Measurements from ENCODE around the gene DRD2. TPM values are rescaled to one million over a fixed set of nuclear protein-coding genes. Genes with fewer than 3 reads are reported as not detected.

DRD2 gene
- total RNA-seq, 1 donor = not detected

- TF ChIP-seq, protein P1, sequence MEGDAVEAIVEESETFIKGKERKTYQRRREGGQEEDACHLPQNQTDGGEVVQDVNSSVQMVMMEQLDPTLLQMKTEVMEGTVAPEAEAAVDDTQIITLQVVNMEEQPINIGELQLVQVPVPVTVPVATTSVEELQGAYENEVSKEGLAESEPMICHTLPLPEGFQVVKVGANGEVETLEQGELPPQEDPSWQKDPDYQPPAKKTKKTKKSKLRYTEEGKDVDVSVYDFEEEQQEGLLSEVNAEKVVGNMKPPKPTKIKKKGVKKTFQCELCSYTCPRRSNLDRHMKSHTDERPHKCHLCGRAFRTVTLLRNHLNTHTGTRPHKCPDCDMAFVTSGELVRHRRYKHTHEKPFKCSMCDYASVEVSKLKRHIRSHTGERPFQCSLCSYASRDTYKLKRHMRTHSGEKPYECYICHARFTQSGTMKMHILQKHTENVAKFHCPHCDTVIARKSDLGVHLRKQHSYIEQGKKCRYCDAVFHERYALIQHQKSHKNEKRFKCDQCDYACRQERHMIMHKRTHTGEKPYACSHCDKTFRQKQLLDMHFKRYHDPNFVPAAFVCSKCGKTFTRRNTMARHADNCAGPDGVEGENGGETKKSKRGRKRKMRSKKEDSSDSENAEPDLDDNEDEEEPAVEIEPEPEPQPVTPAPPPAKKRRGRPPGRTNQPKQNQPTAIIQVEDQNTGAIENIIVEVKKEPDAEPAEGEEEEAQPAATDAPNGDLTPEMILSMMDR (IDR thresholded peaks at IDR 0.05; ENCODE audit: insufficient read depth, low read depth, low read length) = no peak
- no peak for DNase-seq (ENCODE audit: low read depth)
- H3K4me3 ChIP-seq (ENCODE audit: low read depth, low read length) = no peak overlapping the region
Measured at GRCh38 chr11:113417428-113417827, 57.8 kb downstream of the DRD2 start.

- no peak overlapping the region for H3K4me3 ChIP-seq (ENCODE audit: low read depth, low read length)
- DNase-seq (ENCODE audit: low read depth) = no peak
- TF ChIP-seq, protein P1 (IDR thresholded peaks at IDR 0.05; ENCODE audit: insufficient read depth, low read depth, low read length) = no peak
Measured at GRCh38 chr11:113415343-113415742, 59.9 kb downstream of the DRD2 start.

GRCh38 chr11:113412675-113413074, 62.5 kb downstream of the DRD2 start:
- DNase-seq (ENCODE audit: low read depth) = no peak
- TF ChIP-seq, protein P1 (IDR thresholded peaks at IDR 0.05; ENCODE audit: insufficient read depth, low read depth, low read length) = no peak
- H3K4me3 ChIP-seq (ENCODE audit: low read depth, low read length) = no peak overlapping the region

DNA sequence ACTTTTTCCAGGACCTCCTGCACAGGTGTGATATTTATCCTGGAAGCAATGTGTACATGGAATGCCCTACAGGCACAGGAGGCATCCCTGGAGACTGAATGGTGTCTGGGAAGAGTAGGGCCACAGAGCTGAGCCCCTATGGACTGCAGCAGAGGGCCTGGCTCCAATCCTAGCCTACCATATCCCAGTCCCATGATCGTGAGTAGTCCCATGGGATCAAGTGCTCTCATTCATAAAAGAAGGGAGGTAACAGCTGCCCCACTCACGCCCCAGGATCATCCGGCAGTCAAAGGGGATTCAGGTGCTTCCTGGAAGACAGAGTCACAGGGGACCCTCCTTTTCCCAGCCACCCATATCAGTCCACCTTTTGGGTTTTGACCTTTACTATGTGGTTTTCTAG, 63.7 kb downstream of the DRD2 start:
- TF ChIP-seq, protein P1 (IDR thresholded peaks at IDR 0.05; ENCODE audit: insufficient read depth, low read depth, low read length) = no peak
- no peak overlapping the region for H3K4me3 ChIP-seq (ENCODE audit: low read depth, low read length)
- no peak for DNase-seq (ENCODE audit: low read depth)

GRCh38 chr11:113410414-113411135, 64.6 kb downstream of the DRD2 start:
- H3K4me3 ChIP-seq (ENCODE audit: low read depth, low read length) = no peak overlapping the region
- DNase-seq (ENCODE audit: low read depth) = no peak
- TF ChIP-seq, protein P1 (IDR thresholded peaks at IDR 0.05; ENCODE audit: insufficient read depth, low read depth, low read length) = no peak

- no peak for DNase-seq (ENCODE audit: low read depth)
- TF ChIP-seq, protein P1 (IDR thresholded peaks at IDR 0.05; ENCODE audit: insufficient read depth, low read depth, low read length) = no peak
- H3K4me3 ChIP-seq (ENCODE audit: low read depth, low read length) = no peak overlapping the region
Measured at GRCh38 chr11:113409526-113409925, 65.7 kb downstream of the DRD2 start.

DNA sequence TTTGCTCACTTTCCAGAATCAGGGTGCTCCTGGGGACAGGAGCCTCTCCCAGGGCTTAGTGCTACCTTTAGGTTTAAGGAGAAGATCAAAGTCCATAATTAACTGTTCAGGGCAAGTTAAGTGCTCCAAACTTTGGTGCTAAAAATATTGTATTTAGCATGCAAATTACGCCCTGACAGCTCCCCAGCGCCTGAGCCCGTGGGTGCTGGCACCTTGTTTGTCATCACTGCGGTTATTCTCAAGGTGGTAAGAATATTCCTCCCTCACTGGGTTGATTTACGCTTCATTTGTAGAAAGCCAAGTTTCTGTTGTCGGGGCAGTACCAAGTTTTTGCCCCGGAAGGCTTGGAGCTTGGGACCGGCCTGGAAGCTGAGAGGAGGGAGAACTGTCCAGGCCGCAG, 66.3 kb downstream of the DRD2 start:
- TF ChIP-seq, protein P1 (IDR thresholded peaks at IDR 0.05; ENCODE audit: insufficient read depth, low read depth, low read length) = no peak
- no peak overlapping the region for H3K4me3 ChIP-seq (ENCODE audit: low read depth, low read length)
- DNase-seq (ENCODE audit: low read depth) = no peak
